Measurements from ENCODE around the gene LRBA. TPM values are rescaled to one million over a fixed set of nuclear protein-coding genes. Genes with fewer than 3 reads are reported as not detected.

The LRBA gene
- total RNA-seq, 3 donors from 2014 or later (not counting 1 experiment from before 2014, with no cell fraction given) = 72.1 to 87.6 (median 83.1) TPM

- H3K36me3 Mint-ChIP-seq = peaks cover 7% of the 10 kb centered on the region
- no peaks in the 10 kb centered on the region for H3K27me3 Mint-ChIP-seq (ENCODE audit: low read depth in 2 of 2)
- H3K9me3 Mint-ChIP-seq = no peaks in the 10 kb centered on the region
- no peaks in the 10 kb centered on the region for H3K4me1 Mint-ChIP-seq
- H3K4me3 Mint-ChIP-seq = no peak overlapping the region
- H3K4me3 ChIP-seq (ENCODE audit: low read length) = no peak overlapping the region
- H3K27me3 ChIP-seq (ENCODE audit: control insufficient read depth, insufficient read depth, low read length) = no peaks in the 10 kb centered on the region
- peaks cover 10% of the 10 kb centered on the region for H3K36me3 ChIP-seq (ENCODE audit: control insufficient read depth, insufficient read depth, low read length)
- intact Hi-C loops (cut with micrococcal nuclease) = no loop called here
- ATAC-seq = no peak
- no peak overlapping the region for H3K27ac ChIP-seq (ENCODE audit: low read length)
- H3K9me3 ChIP-seq (ENCODE audit: control insufficient read depth, insufficient read depth, low read length) = no peaks in the 10 kb centered on the region
- no peak for DNase-seq
- H3K27ac Mint-ChIP-seq = no peak overlapping the region
- no peaks in the 10 kb centered on the region for H3K4me1 ChIP-seq (ENCODE audit: control insufficient read depth, insufficient read depth, low read length)
- 96% methylated on average over 5 of the region's 5 CpGs for WGBS (ENCODE audit: insufficient coverage)
- no peak for TF ChIP-seq CTCF (IDR thresholded peaks at IDR 0.05)
These were observed 414.2 kb downstream of the LRBA start for GRCh38 chr4:150600812-150601445.

- H3K9me3 ChIP-seq (ENCODE audit: control insufficient read depth, insufficient read depth, low read length) = no peaks in the 10 kb centered on the region
- intact Hi-C loops (cut with micrococcal nuclease) = no loop called here
- H3K27ac Mint-ChIP-seq = no peak overlapping the region
- no peak overlapping the region for H3K4me3 Mint-ChIP-seq
- no peak for ATAC-seq
- no peaks in the 10 kb centered on the region for H3K4me1 Mint-ChIP-seq
- H3K9me3 Mint-ChIP-seq = no peaks in the 10 kb centered on the region
- peaks cover 7% of the 10 kb centered on the region for H3K36me3 Mint-ChIP-seq
- no peaks in the 10 kb centered on the region for H3K27me3 Mint-ChIP-seq (ENCODE audit: low read depth in 2 of 2)
- H3K36me3 ChIP-seq (ENCODE audit: control insufficient read depth, insufficient read depth, low read length) = peaks cover 10% of the 10 kb centered on the region
- WGBS (ENCODE audit: insufficient coverage) = no CpG with 5 or more reads among the region's 1 CpG
- H3K27me3 ChIP-seq (ENCODE audit: control insufficient read depth, insufficient read depth, low read length) = no peaks in the 10 kb centered on the region
- no peak for TF ChIP-seq CTCF (IDR thresholded peaks at IDR 0.05)
- DNase-seq = no peak
- no peak overlapping the region for H3K4me3 ChIP-seq (ENCODE audit: low read length)
- H3K4me1 ChIP-seq (ENCODE audit: control insufficient read depth, insufficient read depth, low read length) = no peaks in the 10 kb centered on the region
- no peak overlapping the region for H3K27ac ChIP-seq (ENCODE audit: low read length)
These were observed 415.5 kb downstream of the LRBA start for GRCh38 chr4:150599547-150599946.

GRCh38 chr4:150598909-150599308, 416.2 kb downstream of the LRBA start:
- no peak for DNase-seq
- Histone ChIP-seq H3K9me3 (ENCODE audit: control insufficient read depth, insufficient read depth, low read length) (no peaks in the 10 kb centered on the region), H3K4me1 (ENCODE audit: control insufficient read depth, insufficient read depth, low read length) (no peaks in the 10 kb centered on the region), H3K36me3 (ENCODE audit: control insufficient read depth, insufficient read depth, low read length) (peaks cover 10% of the 10 kb centered on the region), H3K4me3 (ENCODE audit: low read length) (no peak overlapping the region), H3K27ac (ENCODE audit: low read length) (no peak overlapping the region), H3K27me3 (ENCODE audit: control insufficient read depth, insufficient read depth, low read length) (no peaks in the 10 kb centered on the region)
- Mint-ChIP-seq H3K4me3 (no peak overlapping the region), H3K36me3 (peaks cover 7% of the 10 kb centered on the region), H3K9me3 (no peaks in the 10 kb centered on the region), H3K27me3 (ENCODE audit: low read depth in 2 of 2) (no peaks in the 10 kb centered on the region), H3K27ac (no peak overlapping the region), H3K4me1 (no peaks in the 10 kb centered on the region)
- no peak for TF ChIP-seq CTCF (IDR thresholded peaks at IDR 0.05)
- WGBS (ENCODE audit: insufficient coverage) = 98% methylated on average over 12 of the region's 12 CpGs
- intact Hi-C loops (cut with micrococcal nuclease) = no loop called here
- ATAC-seq = no peak

GRCh38 chr4:150593996-150594395, 421.1 kb downstream of the LRBA start:
- WGBS (ENCODE audit: insufficient coverage) = no CpG with 5 or more reads among the region's 1 CpG
- Histone ChIP-seq H3K9me3 (ENCODE audit: control insufficient read depth, insufficient read depth, low read length) (no peaks in the 10 kb centered on the region), H3K27ac (ENCODE audit: low read length) (no peak overlapping the region), H3K36me3 (ENCODE audit: control insufficient read depth, insufficient read depth, low read length) (peaks cover 26% of the 10 kb centered on the region), H3K27me3 (ENCODE audit: control insufficient read depth, insufficient read depth, low read length) (no peaks in the 10 kb centered on the region), H3K4me1 (ENCODE audit: control insufficient read depth, insufficient read depth, low read length) (no peaks in the 10 kb centered on the region), H3K4me3 (ENCODE audit: low read length) (no peak overlapping the region)
- TF ChIP-seq CTCF (IDR thresholded peaks at IDR 0.05) = no peak
- ATAC-seq (no peak), DNase-seq (no peak)
- Mint-ChIP-seq H3K9me3 (no peaks in the 10 kb centered on the region), H3K4me3 (no peak overlapping the region), H3K27ac (no peak overlapping the region), H3K36me3 (peaks cover 15% of the 10 kb centered on the region), H3K4me1 (no peaks in the 10 kb centered on the region), H3K27me3 (ENCODE audit: low read depth in 2 of 2) (no peaks in the 10 kb centered on the region)
- intact Hi-C loops (cut with micrococcal nuclease) = no loop called here

Measured in natural killer cell (primary cell).